HG03066 (cell line): Measurements from ENCODE around the gene TREML4.
"Not testable (repeated sequence)": the region's sequence is repeated elsewhere in the genome, so short reads cannot be mapped to it uniquely, and the experiment has no call there.

Experiments
- ATAC-seq: cut with Tn5 transposase; IDR thresholded peaks from one replicate; pipeline ENCODE4 v1.9.1; 2021; ENCODE audit warnings: low read depth; ENCODE audit not compliant: unreplicated experiment

Gene TREML4

GRCh38 chr6:41228096-41228495 is at the start of gene TREML4:
TREML4 (plus strand) TSS chr6:41228349; CDS start chr6:41228428, 79 bp downstream.
- ATAC-seq, result no peak

- ATAC-seq, result no peak
Measured at GRCh38 chr6:41179163-41179562, 49.0 kb upstream of the TREML4 start.

- ATAC-seq, result no peak
Measured at GRCh38 chr6:41181566-41181965, 46.6 kb upstream of the TREML4 start.

GRCh38 chr6:41182069-41183034 is 45.8 kb upstream of the TREML4 start:
- no peak for ATAC-seq

GRCh38 chr6:41184761-41185160 is 43.4 kb upstream of the TREML4 start:
- ATAC-seq, result no peak

GRCh38 chr6:41186031-41186562 is 42.1 kb upstream of the TREML4 start:
- ATAC-seq, result no peak

GRCh38 chr6:41187924-41188886 is 39.9 kb upstream of the TREML4 start:
- no peak for ATAC-seq

GRCh38 chr6:41189046-41189445 is 39.1 kb upstream of the TREML4 start:
- not testable (repeated sequence) for ATAC-seq

GRCh38 chr6:41189967-41190366 is 38.2 kb upstream of the TREML4 start:
- ATAC-seq, result no peak

GRCh38 chr6:41190791-41191190 is 37.4 kb upstream of the TREML4 start:
- ATAC-seq, result no peak

- no peak for ATAC-seq
Measured at GRCh38 chr6:41191569-41191968, 36.6 kb upstream of the TREML4 start.

GRCh38 chr6:41193171-41193734 is 34.9 kb upstream of the TREML4 start:
- ATAC-seq, result no peak

GRCh38 chr6:41193884-41194283 is 34.3 kb upstream of the TREML4 start:
- ATAC-seq, result no peak

- ATAC-seq, result no peak
Measured at GRCh38 chr6:41194386-41194785, 33.8 kb upstream of the TREML4 start.

- no peak for ATAC-seq
Measured at GRCh38 chr6:41197234-41197633, 30.9 kb upstream of the TREML4 start.

- no peak for ATAC-seq
Measured at GRCh38 chr6:41199552-41200246, 28.4 kb upstream of the TREML4 start.

- no peak for ATAC-seq
Measured at GRCh38 chr6:41200296-41200900, 27.8 kb upstream of the TREML4 start.

- no peak for ATAC-seq
Measured at GRCh38 chr6:41200901-41201763, 27.0 kb upstream of the TREML4 start, which contains the start of gene TREML2. TREML2 (minus strand) TSS chr6:41201149; CDS start chr6:41201008, 141 bp downstream.
